Left lung (tissue), 10 donors: ENCODE measurements around the gene HOXC4. TPM values are rescaled to one million over a fixed set of nuclear protein-coding genes. Genes with fewer than 3 reads are reported as not detected.
A peak's percentile ranks its signal among the peaks of the same experiment; 100 is the strongest.
"Not testable (repeated sequence)": the region's sequence is repeated elsewhere in the genome, so short reads cannot be mapped to it uniquely, and the experiment has no call there.

Source experiments
- ATAC-seq: fragments of 200-7000 bp; cut with Tn5 transposase; one replicate; pipeline ENCODE4 v1.9.1; 2020; ENCODE audit warnings: moderate library complexity
- DNase-seq, 4 donors: peaks; one replicate each; pipeline ENCODE4 v3.0.0-alpha.2; 2013 to 2020
- H3K27ac ChIP-seq, 2 donors: fragments of 200-600 bp; sonication (generic) in 1 of 2; one replicate each; pipeline versions ENCODE4 v1.5.0 to v1.8.0; 2020 to 2021
- H3K27me3 ChIP-seq, 2 donors: fragments of 200-600 bp; sonication (generic) in 1 of 2; one replicate each; pipeline versions ENCODE4 v1.5.0 to v1.8.0; 2020 to 2021
- H3K36me3 ChIP-seq, 2 donors: fragments of 200-600 bp; sonication (generic) in 1 of 2; one replicate each; pipeline versions ENCODE4 v1.5.0 to v1.8.0; 2020 to 2021
- H3K4me1 ChIP-seq, 2 donors: fragments of 200-600 bp; one replicate each; pipeline ENCODE4 v1.8.0; 2021
- H3K4me3 ChIP-seq, 2 donors: fragments of 200-600 bp; sonication (generic) in 1 of 2; one replicate each; pipeline versions ENCODE4 v1.5.0 to v1.8.0; 2020 to 2021; ENCODE audit warnings: mild to moderate bottlenecking in 1 of 2
- H3K9me3 ChIP-seq, 2 donors: fragments of 200-600 bp; sonication (generic) in 1 of 2; one replicate each; pipeline versions ENCODE4 v1.5.0 to v1.8.0; 2020 to 2021
- CTCF ChIP-seq, 2 donors: fragments of 200-600 bp; sonication (generic) in 1 of 2; IDR thresholded peaks; one replicate each; pipeline versions ENCODE4 v1.5.0 to v1.8.0; 2021; ENCODE audit warnings: antibody characterized with exemption in 2 of 2
- intact Hi-C, 2 donors: fragments of 100-400 bp; cut with DNase I; formaldehyde crosslinking; loops; one replicate each; pipeline versions ENCODE4 v1.11.2 to v1.14.2; 2022
- polyA plus RNA-seq, 6 donors: library from polyadenylated mRNA; unstranded; fragments of 120-200 nt; gene quantifications; one replicate each; pipeline ENCODE4 v1.2.1, GENCODE V29; 2013; ENCODE audit not compliant: insufficient read length in 6 of 6
- total RNA-seq, 2 donors: library from RNA; stranded (reverse); fragmentation: NEBNext Ultra II Directional; extraction: Animal tissue kit (Norgen Biotek cat#: 25700); gene quantifications; one replicate each; pipeline ENCODE4 v1.2.1, GENCODE V29; 2021
- donor health status: DM: no; HTN: yes; CAD: no.
- donor health status: DM: no; HTN: no; CAD: no.

Gene HOXC4
- total and polyA plus RNA-seq, 8 donors, result 0.68 to 5.2 (median 4.2) TPM

GRCh38 chr12:54080008-54080924, 26.6 kb downstream of the HOXC4 start:
- H3K4me3 ChIP-seq, H3K9me3 ChIP-seq, intact Hi-C loops, H3K4me1 ChIP-seq, ATAC-seq, DNase-seq, H3K36me3 ChIP-seq, H3K27ac ChIP-seq: not testable (repeated sequence)
- H3K27me3 ChIP-seq, result peaks cover 0 to 84% of the 10 kb centered on the region in 2 donors

- intact Hi-C loops, H3K9me3 ChIP-seq, ATAC-seq, H3K36me3 ChIP-seq, H3K4me3 ChIP-seq, H3K4me1 ChIP-seq, H3K27ac ChIP-seq, DNase-seq: not testable (repeated sequence)
- H3K27me3 ChIP-seq, result peaks cover 0 to 82% of the 10 kb centered on the region in 2 donors
Measured at GRCh38 chr12:54081053-54081514, 27.4 kb downstream of the HOXC4 start.

- ATAC-seq, H3K36me3 ChIP-seq, H3K4me3 ChIP-seq, DNase-seq, intact Hi-C loops, H3K9me3 ChIP-seq, H3K27ac ChIP-seq, H3K4me1 ChIP-seq: not testable (repeated sequence)
- H3K27me3 ChIP-seq, result peaks cover 0 to 82% of the 10 kb centered on the region in 2 donors
Measured at GRCh38 chr12:54081581-54082396, 28.2 kb downstream of the HOXC4 start.

- Histone ChIP-seq H3K4me3 (no peak overlapping the region), H3K27ac (no peak overlapping the region), H3K27me3 (peaks cover 0 to 79% of the 10 kb centered on the region in 2 donors), H3K9me3 (no peaks in the 10 kb centered on the region), H3K36me3 (no peaks in the 10 kb centered on the region), H3K4me1 (no peaks in the 10 kb centered on the region)
- ATAC-seq (no peak), DNase-seq (no peak)
- no peak for TF ChIP-seq CTCF (IDR thresholded peaks at IDR 0.05)
- intact Hi-C loops, result no loop called here
Measured at GRCh38 chr12:54082397-54082892, 28.8 kb downstream of the HOXC4 start.

GRCh38 chr12:54088011-54088410, 34.4 kb downstream of the HOXC4 start:
- H3K4me3 ChIP-seq, H3K36me3 ChIP-seq, intact Hi-C loops, ATAC-seq, H3K27ac ChIP-seq, DNase-seq, H3K9me3 ChIP-seq, H3K4me1 ChIP-seq: not testable (repeated sequence)
- peaks cover 0 to 85% of the 10 kb centered on the region in 2 donors for H3K27me3 ChIP-seq

- H3K36me3 ChIP-seq, H3K4me1 ChIP-seq, ATAC-seq, intact Hi-C loops, H3K27ac ChIP-seq, H3K9me3 ChIP-seq, H3K4me3 ChIP-seq, DNase-seq: not testable (repeated sequence)
- peaks cover 0 to 74% of the 10 kb centered on the region in 2 donors for H3K27me3 ChIP-seq
Measured at GRCh38 chr12:54089465-54089864, 35.8 kb downstream of the HOXC4 start.

GRCh38 chr12:54090312-54090711, 36.7 kb downstream of the HOXC4 start:
- H3K36me3 ChIP-seq, ATAC-seq, H3K4me3 ChIP-seq, H3K27ac ChIP-seq, H3K4me1 ChIP-seq, intact Hi-C loops, H3K9me3 ChIP-seq: not testable (repeated sequence)
- peak in 1 of 4 donors; percentile 69 for DNase-seq
- peaks cover 0 to 65% of the 10 kb centered on the region in 2 donors for H3K27me3 ChIP-seq

- H3K27ac ChIP-seq, ATAC-seq, DNase-seq, H3K36me3 ChIP-seq, H3K4me1 ChIP-seq, H3K4me3 ChIP-seq, intact Hi-C loops, H3K9me3 ChIP-seq: not testable (repeated sequence)
- H3K27me3 ChIP-seq, result peaks cover 0 to 49% of the 10 kb centered on the region in 2 donors
Measured at GRCh38 chr12:54092943-54093342, 39.3 kb downstream of the HOXC4 start.

- H3K27ac ChIP-seq, H3K36me3 ChIP-seq, intact Hi-C loops, H3K4me1 ChIP-seq, ATAC-seq, H3K9me3 ChIP-seq, H3K4me3 ChIP-seq: not testable (repeated sequence)
- peak in 2 of 4 donors; percentile 41 to 71 for DNase-seq
- peaks cover 0 to 27% of the 10 kb centered on the region in 2 donors for H3K27me3 ChIP-seq
Measured at GRCh38 chr12:54095928-54096327, 42.3 kb downstream of the HOXC4 start.

- DNase-seq, H3K4me1 ChIP-seq, H3K9me3 ChIP-seq, H3K36me3 ChIP-seq, intact Hi-C loops, H3K27ac ChIP-seq, ATAC-seq, H3K4me3 ChIP-seq: not testable (repeated sequence)
- H3K27me3 ChIP-seq, result peaks cover 0 to 17% of the 10 kb centered on the region in 2 donors
Measured at GRCh38 chr12:54098644-54099043, 45.0 kb downstream of the HOXC4 start.

GRCh38 chr12:54100588-54100987, 47.0 kb downstream of the HOXC4 start:
- H3K9me3 ChIP-seq, H3K36me3 ChIP-seq, H3K27ac ChIP-seq, H3K4me1 ChIP-seq, H3K4me3 ChIP-seq, DNase-seq, intact Hi-C loops, ATAC-seq: not testable (repeated sequence)
- peaks cover 0 to 27% of the 10 kb centered on the region in 2 donors for H3K27me3 ChIP-seq
